Gastrocnemius medialis (tissue), 4 donors: ENCODE measurements around the gene ZPLD1. TPM values are rescaled to one million over a fixed set of nuclear protein-coding genes. Genes with fewer than 3 reads are reported as not detected.

Source experiments
- ATAC-seq, 2 donors: fragments of 150-250 bp; one replicate each; pipeline ENCODE4 v1.9.1; 2016
- DNase-seq, 2 donors: peaks; one replicate each; pipeline ENCODE4 v3.0.0-alpha.2; 2019
- H3K27ac ChIP-seq, 4 donors: fragments of 200-600 bp; sonication (generic); 1 replicate in 1 of 4; 2 replicates in 3 of 4; pipeline ENCODE4 v1.5.1; 2016 to 2018; ENCODE audit warnings: mild to moderate bottlenecking in 2 of 4, moderate library complexity in 1 of 4
- H3K27me3 ChIP-seq, 3 donors: fragments of 200-600 bp; sonication (generic) in 2 of 3; 1 replicate in 1 of 3; 2 replicates in 2 of 3; pipeline versions ENCODE4 v1.5.1 to v1.6.0; 2016 to 2019; ENCODE audit warnings: mild to moderate bottlenecking in 1 of 3, moderate library complexity in 1 of 3
- H3K36me3 ChIP-seq, 2 donors: fragments of 200-600 bp; sonication (generic) in 1 of 2; one replicate each; pipeline ENCODE4 v1.5.1; 2017 to 2018
- H3K4me1 ChIP-seq, 2 donors: fragments of 200-600 bp; sonication (generic) in 1 of 2; one replicate each; pipeline ENCODE4 v1.5.1; 2016 to 2017; ENCODE audit warnings: mild to moderate bottlenecking in 2 of 2
- H3K4me3 ChIP-seq, 4 donors: fragments of 200-600 bp; sonication (generic) in 3 of 4; 1 replicate in 1 of 4; 2 replicates in 3 of 4; pipeline ENCODE4 v1.5.1; 2016 to 2019; ENCODE audit warnings: mild to moderate bottlenecking in 2 of 4
- H3K9me3 ChIP-seq, 3 donors: fragments of 200-600 bp; sonication (generic) in 2 of 3; 1 replicate in 1 of 3; 2 replicates in 2 of 3; pipeline ENCODE4 v1.5.1; 2016 to 2019
- POLR2A ChIP-seq, 2 donors: fragments of 450-650 bp; IDR thresholded peaks; one replicate each; pipeline ENCODE4 v1.6.1; 2017; ENCODE audit warnings: antibody characterized with exemption in 2 of 2, mild to moderate bottlenecking in 2 of 2, moderate library complexity in 2 of 2
- in situ Hi-C, 4 donors: fragments of 200-750 bp; cut with MboI; loops; one replicate each; pipeline versions ENCODE4 v1.15.0 to v1.8.0; 2017; ENCODE audit warnings: low sequenced_read_pairs in 4 of 4
- intact Hi-C: fragments of 100-400 bp; cut with DNase I; formaldehyde crosslinking; loops from one replicate; pipeline ENCODE4 v1.15.1; 2023; ENCODE audit warnings: low total_unique reads
- total RNA-seq, 4 donors: library from RNA; depleted of rRNA; stranded (reverse); fragments of >200 nt; gene quantifications; one replicate each; pipeline versions ENCODE4 v1.1.0 to v1.2.3, GENCODE V29; 2016
- TF ChIP-seq, protein P1 (sequence below), 5 experiments: fragments of 450-650 bp in 3 of 5; fragments of 200-600 bp in 2 of 5; sonication (generic) in 2 of 5; IDR thresholded peaks in 4 of 5; conservative IDR thresholded peaks in 1 of 5; 1 replicate in 4 of 5; 2 replicates in 1 of 5; pipeline ENCODE4 v1.5.1; 2016 to 2019; ENCODE audit warnings: antibody characterized with exemption in 5 of 5, mild to moderate bottlenecking in 3 of 5, moderate library complexity in 3 of 5

ZPLD1 gene
- total RNA-seq, 4 donors from 2014 or later, result 0.07 to 0.09 TPM; not detected in 2

DNA sequence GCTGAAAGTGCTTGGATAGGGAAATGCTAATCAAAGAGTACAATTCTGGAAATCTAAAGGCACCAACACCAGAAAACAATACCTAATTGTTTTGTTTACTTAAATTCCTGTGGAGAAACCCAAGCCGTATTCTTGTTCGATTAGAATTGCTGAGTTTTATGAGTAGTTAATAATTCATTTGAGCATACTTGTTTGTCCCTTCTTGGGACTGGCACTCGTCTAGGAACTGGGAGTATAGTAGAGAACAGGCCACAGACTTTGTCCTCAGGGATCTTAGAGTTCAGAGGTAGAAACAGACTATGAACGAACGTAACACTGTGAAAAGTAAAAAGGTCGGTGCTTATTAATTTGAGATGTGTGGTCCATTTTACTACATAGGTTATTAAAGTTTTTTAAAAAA lies 39.4 kb downstream of the ZPLD1 start:
- intact Hi-C loops, result no loop called here
- no peak for ATAC-seq
- Histone ChIP-seq H3K4me3 (no peak overlapping the region), H3K36me3 (no peaks in the 10 kb centered on the region), H3K27ac (no peak overlapping the region), H3K9me3 (no peaks in the 10 kb centered on the region), H3K27me3 (no peaks in the 10 kb centered on the region), H3K4me1 (no peaks in the 10 kb centered on the region)
- DNase-seq, result no peak
- in situ Hi-C loops, result no loop called here
- TF ChIP-seq, protein P1, sequence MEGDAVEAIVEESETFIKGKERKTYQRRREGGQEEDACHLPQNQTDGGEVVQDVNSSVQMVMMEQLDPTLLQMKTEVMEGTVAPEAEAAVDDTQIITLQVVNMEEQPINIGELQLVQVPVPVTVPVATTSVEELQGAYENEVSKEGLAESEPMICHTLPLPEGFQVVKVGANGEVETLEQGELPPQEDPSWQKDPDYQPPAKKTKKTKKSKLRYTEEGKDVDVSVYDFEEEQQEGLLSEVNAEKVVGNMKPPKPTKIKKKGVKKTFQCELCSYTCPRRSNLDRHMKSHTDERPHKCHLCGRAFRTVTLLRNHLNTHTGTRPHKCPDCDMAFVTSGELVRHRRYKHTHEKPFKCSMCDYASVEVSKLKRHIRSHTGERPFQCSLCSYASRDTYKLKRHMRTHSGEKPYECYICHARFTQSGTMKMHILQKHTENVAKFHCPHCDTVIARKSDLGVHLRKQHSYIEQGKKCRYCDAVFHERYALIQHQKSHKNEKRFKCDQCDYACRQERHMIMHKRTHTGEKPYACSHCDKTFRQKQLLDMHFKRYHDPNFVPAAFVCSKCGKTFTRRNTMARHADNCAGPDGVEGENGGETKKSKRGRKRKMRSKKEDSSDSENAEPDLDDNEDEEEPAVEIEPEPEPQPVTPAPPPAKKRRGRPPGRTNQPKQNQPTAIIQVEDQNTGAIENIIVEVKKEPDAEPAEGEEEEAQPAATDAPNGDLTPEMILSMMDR (IDR thresholded peaks at IDR 0.05 in 4 of 5, conservative IDR thresholded peaks at IDR 0.05 in 1 of 5), result no peak
- no peak for TF ChIP-seq POLR2A (IDR thresholded peaks at IDR 0.05)

DNA sequence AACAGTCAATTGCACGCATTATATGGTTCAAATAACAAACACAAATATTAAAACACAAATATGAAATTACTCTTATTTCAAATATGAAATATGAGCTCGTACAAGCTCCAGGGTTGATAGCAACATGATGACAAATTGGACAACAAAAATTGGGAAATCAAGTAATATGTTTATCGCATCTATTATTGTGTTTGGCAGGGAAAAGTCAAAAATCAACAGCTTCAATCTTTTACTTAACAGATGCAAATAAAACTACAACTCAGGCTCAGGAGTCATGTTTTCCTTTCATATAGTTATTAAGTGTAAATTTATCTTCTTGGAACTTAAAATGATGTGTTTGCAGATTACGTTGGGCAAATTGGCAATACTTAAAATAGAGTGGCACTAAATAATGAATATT lies 41.4 kb downstream of the ZPLD1 start:
- intact Hi-C loops (no loop called here), in situ Hi-C loops (no loop called here)
- Histone ChIP-seq H3K9me3 (no peaks in the 10 kb centered on the region), H3K4me1 (no peaks in the 10 kb centered on the region), H3K36me3 (no peaks in the 10 kb centered on the region), H3K27me3 (no peaks in the 10 kb centered on the region), H3K4me3 (no peak overlapping the region), H3K27ac (no peak overlapping the region)
- TF ChIP-seq, protein P1 (IDR thresholded peaks at IDR 0.05 in 4 of 5, conservative IDR thresholded peaks at IDR 0.05 in 1 of 5), result no peak
- TF ChIP-seq POLR2A (IDR thresholded peaks at IDR 0.05), result no peak
- no peak for ATAC-seq
- no peak for DNase-seq

DNA sequence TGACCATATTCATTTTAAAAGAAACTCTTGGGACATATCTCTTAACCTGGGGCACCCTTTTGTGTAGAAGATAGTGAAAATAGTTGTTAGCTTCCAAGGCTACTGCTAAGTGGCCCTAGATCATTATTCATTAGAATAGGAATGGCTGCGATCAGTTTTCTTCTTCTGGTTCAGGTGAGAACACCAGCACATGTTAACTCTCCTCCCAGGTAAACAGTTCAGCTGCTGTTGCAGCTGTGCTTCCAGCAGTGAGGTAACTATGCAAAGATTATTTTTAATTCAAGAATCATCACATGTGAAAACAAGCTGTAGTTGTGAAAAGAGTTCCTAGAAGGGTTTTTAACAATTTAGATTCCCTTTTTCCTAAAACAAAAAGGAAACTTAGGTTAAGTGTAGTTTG lies 43.3 kb downstream of the ZPLD1 start:
- no peaks in the 10 kb centered on the region for H3K9me3 ChIP-seq
- intact Hi-C loops, result no loop called here
- TF ChIP-seq, protein P1 (IDR thresholded peaks at IDR 0.05 in 4 of 5, conservative IDR thresholded peaks at IDR 0.05 in 1 of 5), result no peak
- in situ Hi-C loops, result no loop called here
- H3K4me3 ChIP-seq, result no peak overlapping the region
- ATAC-seq, result no peak
- no peaks in the 10 kb centered on the region for H3K27me3 ChIP-seq
- H3K4me1 ChIP-seq, result no peaks in the 10 kb centered on the region
- H3K27ac ChIP-seq, result no peak overlapping the region
- no peak for DNase-seq
- no peaks in the 10 kb centered on the region for H3K36me3 ChIP-seq

DNA sequence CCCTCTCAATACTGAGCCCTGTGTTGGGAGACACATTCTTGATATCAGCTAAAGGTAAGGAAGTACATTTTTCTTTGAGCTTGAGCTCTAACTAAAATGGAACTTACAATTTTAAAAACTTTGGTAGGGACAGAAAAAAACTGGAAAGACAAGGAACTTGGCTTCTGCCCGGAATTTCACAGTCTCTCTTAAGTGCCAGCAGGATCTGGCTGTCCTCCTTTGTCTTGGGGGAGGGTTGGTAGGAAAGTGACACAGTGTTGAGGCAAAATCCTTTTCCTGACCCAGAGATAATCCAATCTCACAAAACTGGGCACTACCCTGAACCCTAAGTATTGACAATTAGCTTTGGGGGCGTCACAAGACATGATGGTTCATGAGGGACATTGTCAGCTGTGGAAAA lies 45.3 kb downstream of the ZPLD1 start:
- Histone ChIP-seq H3K27ac (no peak overlapping the region), H3K9me3 (no peaks in the 10 kb centered on the region), H3K4me3 (no peak overlapping the region), H3K4me1 (no peaks in the 10 kb centered on the region), H3K36me3 (no peaks in the 10 kb centered on the region), H3K27me3 (no peaks in the 10 kb centered on the region)
- ATAC-seq, result no peak
- no peak for TF ChIP-seq POLR2A (IDR thresholded peaks at IDR 0.05)
- TF ChIP-seq, protein P1 (IDR thresholded peaks at IDR 0.05 in 4 of 5, conservative IDR thresholded peaks at IDR 0.05 in 1 of 5), result no peak
- in situ Hi-C loops (no loop called here), intact Hi-C loops (no loop called here)
- no peak for DNase-seq

DNA sequence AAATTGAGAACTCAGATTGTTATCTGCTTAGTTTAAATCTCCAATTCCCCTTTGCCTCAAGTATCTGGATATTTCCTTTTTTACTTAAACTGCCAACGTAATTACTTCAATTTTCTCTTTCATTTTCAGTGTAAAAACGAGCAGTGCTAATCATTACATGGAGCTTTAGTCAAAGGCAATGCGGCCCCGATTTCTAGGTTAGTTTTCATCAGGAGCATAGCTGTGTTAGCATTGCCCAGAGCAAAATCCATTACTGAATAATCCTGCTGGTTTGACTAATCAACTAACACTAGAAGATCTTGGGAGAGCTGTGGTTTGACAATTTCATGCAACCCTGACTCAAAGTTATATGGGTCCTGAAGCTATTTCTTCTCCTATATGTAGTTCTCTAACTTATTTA lies 46.2 kb downstream of the ZPLD1 start:
- TF ChIP-seq, protein P1 (IDR thresholded peaks at IDR 0.05 in 4 of 5, conservative IDR thresholded peaks at IDR 0.05 in 1 of 5), result no peak
- TF ChIP-seq POLR2A (IDR thresholded peaks at IDR 0.05), result no peak
- no peaks in the 10 kb centered on the region for H3K9me3 ChIP-seq
- in situ Hi-C loops, result no loop called here
- H3K36me3 ChIP-seq, result no peaks in the 10 kb centered on the region
- no peaks in the 10 kb centered on the region for H3K4me1 ChIP-seq
- no peak overlapping the region for H3K4me3 ChIP-seq
- no peaks in the 10 kb centered on the region for H3K27me3 ChIP-seq
- DNase-seq, result no peak
- no peak overlapping the region for H3K27ac ChIP-seq
- no peak for ATAC-seq
- intact Hi-C loops, result no loop called here
